Skin epidermis (tissue), 12 donors: Measurements from ENCODE around the gene EGFL7.

Source experiments
- H3K27ac ChIP-seq, 21 experiments: fragments of 200-600 bp; sonication (generic) in 11 of 21; one replicate each; pipeline ENCODE4 v1.5.0; 2020; ENCODE audit warnings: mild to moderate bottlenecking in 3 of 21, inconsistent platforms in 2 of 21, moderate library complexity in 2 of 21
- H3K4me3 ChIP-seq, 7 experiments: fragments of 200-600 bp; sonication (generic) in 2 of 7; one replicate each; pipeline ENCODE4 v1.5.0; 2020; ENCODE audit warnings: inconsistent platforms in 2 of 7, mild to moderate bottlenecking in 2 of 7, moderate library complexity in 1 of 7

EGFL7 gene

GRCh38 chr9:136640171-136641111, 22.3 kb upstream of the EGFL7 start:
- no peak overlapping the region for H3K4me3 ChIP-seq
- peak overlapping the region in 9 of 21 experiments; percentile 2 to 82 (median 44) for H3K27ac ChIP-seq

DNA sequence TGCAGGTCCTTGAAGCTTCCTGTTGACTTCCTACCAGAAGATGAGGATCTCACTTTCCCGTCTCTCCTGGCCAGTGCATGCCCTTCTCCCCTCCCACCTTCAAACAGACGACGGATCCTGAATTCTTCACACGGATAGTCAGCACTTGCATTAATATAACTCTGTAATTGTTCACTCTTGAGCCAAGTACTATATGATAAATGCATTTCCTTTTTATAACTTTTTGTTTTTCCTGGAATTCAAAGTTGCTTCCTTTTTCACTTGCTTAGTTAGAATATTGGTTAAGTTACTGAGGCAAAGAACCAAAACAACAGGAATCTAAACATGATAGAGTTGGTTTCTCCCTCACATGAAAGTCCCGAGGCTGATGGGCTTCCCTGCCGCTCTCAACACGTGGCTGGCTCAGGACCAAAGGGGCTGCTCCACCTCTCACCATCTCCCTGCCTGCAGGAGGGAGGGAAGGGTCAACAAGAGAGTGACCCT, 20.2 kb upstream of the EGFL7 start:
- no peak overlapping the region for H3K4me3 ChIP-seq
- H3K27ac ChIP-seq: no peak overlapping the region

DNA sequence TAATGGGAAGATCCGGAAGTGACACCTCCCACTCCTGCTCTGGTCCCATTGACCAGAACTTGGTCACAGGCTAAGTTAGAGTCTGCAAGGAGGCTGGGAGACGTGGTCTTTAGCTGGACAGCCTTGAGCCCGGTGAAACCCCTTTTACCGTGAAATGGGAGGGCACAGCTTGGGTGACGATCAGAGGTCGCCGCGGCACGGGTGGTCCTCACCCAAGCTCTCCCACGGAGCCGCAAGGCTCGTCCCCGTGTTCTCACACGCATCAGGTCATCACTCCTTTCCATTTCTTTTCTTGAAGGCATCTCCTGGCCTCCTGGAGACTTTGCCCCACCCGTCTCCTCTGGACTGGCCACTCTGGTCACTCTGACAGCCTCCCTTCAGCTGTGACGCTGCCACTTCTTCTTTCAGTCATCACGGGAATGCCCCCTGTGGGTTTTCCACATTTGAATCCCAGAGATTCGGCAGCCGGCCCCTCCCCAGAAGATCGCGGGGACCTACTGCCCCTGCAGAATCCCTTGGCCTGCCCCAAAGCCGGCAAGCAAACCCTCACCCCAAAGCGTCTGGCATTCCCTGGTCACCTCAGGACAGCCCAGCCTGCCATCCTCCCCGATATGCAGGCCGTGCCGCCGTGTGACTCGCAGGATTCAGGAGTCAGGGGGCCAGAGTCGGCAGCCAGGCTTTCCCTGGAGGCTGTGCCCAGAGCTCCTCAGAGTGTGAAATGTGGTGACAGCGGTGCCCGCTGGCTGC, 18.9 kb upstream of the EGFL7 start:
- Histone ChIP-seq H3K27ac (peak overlapping the region in 17 of 21 experiments; percentile 23 to 91 (median 71)), H3K4me3 (peak overlapping the region; percentile 8 to 25 (median 20))

DNA sequence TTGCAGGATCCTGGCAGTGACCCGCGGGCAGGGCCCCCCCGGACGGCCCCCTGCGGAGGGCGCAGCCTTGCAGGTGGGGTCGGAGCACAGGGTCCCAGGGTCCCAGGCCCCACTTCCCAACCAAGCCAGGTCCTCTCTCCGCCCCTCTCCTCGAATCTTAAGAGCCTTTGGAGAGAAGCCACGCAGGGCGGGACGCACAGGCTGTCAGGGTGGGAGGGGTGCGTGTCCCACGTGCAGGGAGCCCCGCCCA, 18.4 kb upstream of the EGFL7 start:
- H3K4me3 ChIP-seq: peak overlapping the region; percentile 8 to 25 (median 20)
- H3K27ac ChIP-seq: peak overlapping the region in 17 of 21 experiments; percentile 23 to 91 (median 71)

DNA sequence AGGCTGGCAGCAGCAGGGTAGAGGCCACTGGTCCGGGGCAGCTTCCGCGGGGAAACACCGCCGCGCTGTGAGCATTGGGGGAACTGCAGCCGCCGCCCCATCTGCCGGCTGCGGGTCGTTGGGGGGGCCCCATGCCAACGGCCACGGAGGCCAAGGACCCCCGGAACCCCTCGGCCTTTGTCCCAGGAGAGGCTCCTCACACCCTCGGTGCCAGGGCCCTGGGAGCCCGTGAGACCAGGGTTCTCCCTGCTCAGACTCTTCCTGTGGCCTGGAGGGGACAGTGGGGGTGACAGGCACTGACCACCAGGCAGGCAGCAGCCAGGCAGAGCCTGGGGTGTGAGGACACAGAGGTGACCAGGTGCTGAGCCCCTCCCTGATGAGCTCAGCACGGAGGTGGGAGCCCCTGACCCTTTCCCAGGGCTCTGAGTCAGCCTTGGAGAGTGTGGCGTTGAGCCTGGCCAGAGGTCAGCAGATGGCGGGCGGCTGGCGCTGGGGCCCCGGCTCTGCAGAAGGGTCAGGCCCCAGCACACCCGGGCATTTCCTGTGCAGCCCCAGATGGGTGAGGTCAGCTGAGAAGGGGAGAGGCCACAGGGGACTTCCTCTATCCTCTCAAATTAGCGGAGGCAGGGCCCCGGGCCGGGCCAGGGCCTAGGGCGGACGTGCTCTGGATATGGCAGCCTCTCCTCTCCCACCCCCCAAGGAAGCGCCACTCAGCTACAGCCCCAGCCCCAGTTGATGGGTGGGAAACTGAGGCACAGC, 17.9 kb upstream of the EGFL7 start:
- Histone ChIP-seq H3K27ac (peak overlapping the region in 20 of 21 experiments; percentile 24 to 91 (median 71)), H3K4me3 (peak overlapping the region in 5 of 7 experiments; percentile 10 to 24 (median 20))

GRCh38 chr9:136645352-136645902, 17.3 kb upstream of the EGFL7 start:
- Histone ChIP-seq H3K4me3 (no peak overlapping the region), H3K27ac (peak overlapping the region; percentile 24 to 91 (median 70))

GRCh38 chr9:136645903-136646754, 16.6 kb upstream of the EGFL7 start:
- H3K4me3 ChIP-seq: peak overlapping the region in 1 of 7 experiments; percentile 11
- peak overlapping the region; percentile 36 to 91 (median 71) for H3K27ac ChIP-seq

GRCh38 chr9:136646827-136647711, 15.6 kb upstream of the EGFL7 start:
- H3K4me3 ChIP-seq: peak overlapping the region in 2 of 7 experiments; percentile 11 to 16
- peak overlapping the region in 19 of 21 experiments; percentile 39 to 91 (median 70) for H3K27ac ChIP-seq

DNA sequence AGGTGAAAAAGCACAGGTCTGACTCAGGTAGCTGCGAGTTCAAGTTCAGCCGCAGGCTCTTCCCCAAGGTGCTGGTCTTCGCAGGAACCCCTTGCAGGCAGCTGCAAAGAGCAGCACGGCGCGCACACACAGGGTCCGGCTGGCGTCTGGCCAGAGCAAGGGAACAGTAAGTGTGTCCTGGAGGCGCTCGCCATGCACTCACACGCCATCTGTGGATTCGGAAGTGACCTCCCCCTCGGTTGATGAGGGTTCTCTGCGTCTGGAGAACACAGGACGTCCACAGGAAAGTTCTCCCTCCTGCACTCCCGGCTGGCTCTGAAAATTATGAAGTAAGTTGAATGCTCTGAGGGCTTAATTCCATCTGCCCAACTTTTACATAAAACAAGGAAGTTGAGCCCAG, 14.0 kb upstream of the EGFL7 start:
- no peak overlapping the region for H3K4me3 ChIP-seq
- H3K27ac ChIP-seq: peak overlapping the region in 7 of 21 experiments; percentile 5 to 91 (median 50)

DNA sequence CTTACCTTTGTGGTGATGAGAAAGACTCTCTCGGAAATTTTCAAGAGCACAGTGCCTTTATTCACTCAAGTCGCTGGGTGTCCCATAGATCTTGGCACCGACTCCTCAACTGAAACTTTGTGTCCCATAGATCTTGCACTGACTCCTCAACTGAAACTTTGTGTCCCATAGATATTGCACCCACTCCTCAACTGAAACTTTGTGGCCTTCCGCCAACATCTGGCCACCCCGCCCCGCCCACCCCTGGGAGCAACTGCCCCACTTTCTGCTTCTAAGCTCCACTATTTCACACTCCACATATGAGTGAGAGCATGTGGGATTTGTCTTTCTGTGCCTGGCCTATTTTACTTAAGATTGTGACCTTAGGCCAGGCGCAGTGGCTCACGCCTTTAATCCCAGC, 12.7 kb upstream of the EGFL7 start:
- Histone ChIP-seq H3K27ac (peak overlapping the region in 1 of 21 experiments; percentile 74), H3K4me3 (no peak overlapping the region)

- no peak overlapping the region for H3K4me3 ChIP-seq
- no peak overlapping the region for H3K27ac ChIP-seq
Measured at GRCh38 chr9:136650648-136651047, 12.1 kb upstream of the EGFL7 start.

GRCh38 chr9:136651860-136652259, 10.9 kb upstream of the EGFL7 start:
- H3K27ac ChIP-seq: no peak overlapping the region
- no peak overlapping the region for H3K4me3 ChIP-seq

- Histone ChIP-seq H3K4me3 (no peak overlapping the region), H3K27ac (peak overlapping the region in 8 of 21 experiments; percentile 38 to 83 (median 46))
Measured at GRCh38 chr9:136653323-136654079, 9.2 kb upstream of the EGFL7 start.

GRCh38 chr9:136654820-136655535, 7.7 kb upstream of the EGFL7 start:
- H3K27ac ChIP-seq: peak overlapping the region in 18 of 21 experiments; percentile 11 to 83 (median 50)
- no peak overlapping the region for H3K4me3 ChIP-seq

GRCh38 chr9:136655536-136656182, 7.1 kb upstream of the EGFL7 start:
- Histone ChIP-seq H3K4me3 (no peak overlapping the region), H3K27ac (peak overlapping the region in 15 of 21 experiments; percentile 23 to 83 (median 58))
